NCI-H187 treated with DMSO at 0.1 percent for 48 hours (cell line): ENCODE results near the gene LY6G6D.

Source experiments
- DNase-seq: peaks from one replicate; lab custom pipeline; 2025; lab: John Stamatoyannopoulos, UW

The LY6G6D gene

GRCh38 chr6:31715022-31715958 is at the start of gene LY6G6D:
LY6G6D (plus strand) TSS chr6:31715348; CDS start chr6:31715356, 8 bp downstream.
- no peak for DNase-seq

- DNase-seq, result peak; percentile 84
Observed at GRCh38 chr6:31665501-31666336, 49.4 kb upstream of the LY6G6D start, which contains the start of gene CSNK2B. CSNK2B (plus strand) TSS chr6:31666080; CDS start chr6:31666832, 752 bp downstream.

DNA sequence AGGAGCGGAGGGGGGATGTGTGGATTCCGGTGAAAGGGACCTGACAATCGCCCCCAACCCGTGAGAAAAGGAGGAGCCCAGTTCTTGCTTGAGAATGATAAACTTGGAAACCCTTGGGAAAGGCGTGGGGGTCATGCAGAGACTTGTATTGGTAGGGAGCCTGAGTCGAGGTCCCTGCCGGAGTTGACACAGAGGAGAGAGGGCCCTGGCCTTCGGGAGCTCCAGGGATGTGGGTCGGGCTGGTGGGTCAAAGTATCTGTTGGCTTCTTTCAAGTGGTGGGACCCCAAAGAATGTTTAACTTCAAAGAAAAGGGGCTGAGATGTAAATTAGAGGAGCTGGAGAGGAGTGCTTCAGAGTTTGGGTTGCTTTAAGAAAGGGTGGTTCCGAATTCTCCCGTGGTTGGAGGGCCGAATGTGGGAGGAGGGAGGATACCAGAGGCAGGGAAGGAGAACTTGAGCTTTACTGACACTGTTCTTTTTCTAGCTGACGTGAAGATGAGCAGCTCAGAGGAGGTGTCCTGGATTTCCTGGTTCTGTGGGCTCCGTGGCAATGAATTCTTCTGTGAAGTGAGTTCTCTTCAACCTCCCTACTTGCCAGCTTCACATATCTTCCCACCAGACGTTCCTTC is 48.7 kb upstream of the LY6G6D start:
- DNase-seq, result no peak

DNA sequence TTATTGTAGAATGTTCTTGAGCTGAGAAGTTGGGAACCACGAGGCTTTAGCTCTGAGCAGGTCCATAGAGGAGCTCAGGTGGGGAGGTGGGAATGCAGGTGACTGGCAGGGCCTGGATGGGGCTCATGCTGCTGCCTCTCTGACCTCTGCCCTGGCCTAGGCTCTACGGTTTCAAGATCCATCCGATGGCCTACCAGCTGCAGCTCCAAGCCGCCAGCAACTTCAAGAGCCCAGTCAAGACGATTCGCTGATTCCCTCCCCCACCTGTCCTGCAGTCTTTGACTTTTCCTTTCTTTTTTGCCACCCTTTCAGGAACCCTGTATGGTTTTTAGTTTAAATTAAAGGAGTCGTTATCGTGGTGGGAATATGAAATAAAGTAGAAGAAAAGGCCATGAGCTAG is 45.5 kb upstream of the LY6G6D start, which contains the start of gene LY6G5B:
TSS of gene LY6G5B (plus strand) at position 301 of the 400 bp plus-strand sequence. CDS start 975 bp downstream, outside the sequence.
- DNase-seq, result no peak

DNA sequence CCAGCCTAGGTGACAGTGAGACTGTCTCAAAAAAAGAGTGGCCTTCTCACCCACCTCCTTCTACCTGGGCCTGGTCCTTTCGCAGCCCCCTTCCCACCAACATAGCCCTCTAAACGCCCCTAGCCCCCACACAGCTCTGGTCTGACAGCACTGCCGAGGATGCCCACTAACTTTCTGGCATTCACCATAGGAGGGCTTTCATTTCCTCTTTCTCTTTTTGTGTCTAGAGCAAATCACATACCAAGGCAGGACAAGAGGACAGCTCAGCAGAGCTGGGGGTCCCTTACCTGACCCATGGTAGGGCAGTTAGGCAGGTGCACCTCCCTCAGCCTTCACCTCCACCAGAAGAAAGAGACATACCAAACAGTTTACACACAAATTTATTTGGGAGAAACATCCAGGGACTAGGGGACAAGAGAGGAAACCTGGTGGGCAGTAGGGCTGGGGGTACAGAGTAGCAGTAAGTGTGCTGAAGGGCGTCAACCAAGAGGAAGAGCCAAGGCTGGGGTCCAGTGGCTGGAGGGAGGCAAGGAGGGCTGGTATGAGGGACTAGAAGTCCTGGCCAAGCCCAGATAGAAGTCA is 38.7 kb upstream of the LY6G6D start:
- no peak for DNase-seq

DNA sequence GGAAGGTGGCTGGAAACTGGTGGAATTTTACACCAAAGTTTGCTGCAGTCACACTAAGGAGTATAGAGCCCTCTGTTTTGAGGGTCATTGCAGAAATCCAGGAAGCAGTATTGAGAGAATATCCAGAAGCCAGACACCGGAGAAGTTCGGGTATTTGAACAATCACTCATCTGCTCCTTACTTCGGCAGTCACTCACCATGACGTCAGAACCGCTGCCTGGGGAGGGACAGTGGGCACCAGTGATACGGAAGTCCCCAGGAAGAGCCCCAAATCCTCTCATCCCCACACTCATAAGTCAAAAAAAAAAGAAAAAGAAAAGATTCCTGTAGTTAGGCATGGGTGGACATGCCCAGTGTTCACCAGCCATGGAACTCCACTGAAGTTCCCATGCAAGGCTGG is 38.2 kb upstream of the LY6G6D start:
- DNase-seq, result no peak

DNA sequence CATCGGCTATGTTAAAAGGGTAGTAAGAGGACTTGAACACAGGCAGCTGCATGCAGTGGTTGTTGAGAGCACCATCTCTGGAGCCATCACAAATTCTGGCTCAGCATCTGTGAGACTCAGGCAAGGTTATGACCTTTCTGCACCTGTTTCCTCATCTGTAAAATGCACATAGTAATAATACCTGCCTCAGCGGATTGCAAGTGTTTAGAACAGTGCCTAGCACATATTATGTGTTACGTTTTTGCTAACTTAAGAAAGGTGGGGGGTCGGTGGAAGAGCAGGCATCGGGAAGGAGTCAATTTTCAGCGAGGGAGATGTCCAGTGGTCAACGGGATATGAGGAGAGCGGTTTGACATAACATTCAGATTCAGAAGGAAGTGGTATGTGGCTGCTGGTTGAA is 37.2 kb upstream of the LY6G6D start:
- no peak for DNase-seq

- peak; percentile 34 for DNase-seq
Observed at GRCh38 chr6:31680226-31681134, 34.7 kb upstream of the LY6G6D start, which contains the start of gene LY6G5C. LY6G5C (minus strand) TSS chr6:31681067; CDS start chr6:31680373, 694 bp downstream.

- DNase-seq, result no peak
Observed at GRCh38 chr6:31681135-31681671, 33.9 kb upstream of the LY6G6D start.

GRCh38 chr6:31683591-31683990 is 31.6 kb upstream of the LY6G6D start:
- DNase-seq, result no peak

DNA sequence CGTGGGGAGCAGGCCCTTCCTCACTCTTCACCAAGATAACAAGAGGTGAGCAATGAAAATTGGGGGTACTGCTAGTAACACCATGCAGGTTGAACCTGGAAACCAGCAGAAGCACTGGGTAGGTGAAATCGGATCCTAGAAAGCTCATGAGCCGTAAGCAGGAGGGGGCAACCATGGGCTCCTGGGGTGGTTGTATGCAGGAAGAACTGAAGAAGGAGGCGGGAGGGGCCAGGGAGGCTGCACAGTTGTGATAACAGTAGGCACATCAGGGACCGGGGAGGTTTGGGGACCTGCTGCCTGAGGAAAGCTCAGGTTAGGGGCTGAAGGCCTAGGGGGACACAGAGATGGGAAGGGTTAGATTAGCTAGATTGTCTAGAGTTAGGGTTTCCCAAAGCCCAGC is 28.7 kb upstream of the LY6G6D start:
- DNase-seq, result no peak

DNA sequence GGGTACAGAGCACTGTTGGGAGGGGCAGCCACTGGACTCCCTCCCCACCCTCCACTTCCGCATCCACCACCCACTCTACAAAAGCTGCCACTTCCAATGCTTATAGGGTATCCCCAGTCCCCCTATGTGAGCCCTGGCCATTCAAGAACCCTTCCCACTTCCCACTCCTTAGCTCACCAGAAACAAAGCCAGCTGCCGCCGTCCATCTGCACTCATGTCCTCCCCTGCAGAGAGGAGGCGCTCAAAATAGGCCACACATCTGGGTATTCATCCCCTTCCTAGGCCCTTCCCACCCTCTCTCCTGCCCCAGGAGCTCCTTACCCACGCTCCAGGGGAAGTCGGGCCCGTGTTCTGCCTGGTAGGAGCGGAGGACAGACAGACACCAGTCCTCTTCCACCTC is 27.8 kb upstream of the LY6G6D start:
- no peak for DNase-seq

- DNase-seq, result no peak
Observed at GRCh38 chr6:31687860-31688693, 27.1 kb upstream of the LY6G6D start.

DNA sequence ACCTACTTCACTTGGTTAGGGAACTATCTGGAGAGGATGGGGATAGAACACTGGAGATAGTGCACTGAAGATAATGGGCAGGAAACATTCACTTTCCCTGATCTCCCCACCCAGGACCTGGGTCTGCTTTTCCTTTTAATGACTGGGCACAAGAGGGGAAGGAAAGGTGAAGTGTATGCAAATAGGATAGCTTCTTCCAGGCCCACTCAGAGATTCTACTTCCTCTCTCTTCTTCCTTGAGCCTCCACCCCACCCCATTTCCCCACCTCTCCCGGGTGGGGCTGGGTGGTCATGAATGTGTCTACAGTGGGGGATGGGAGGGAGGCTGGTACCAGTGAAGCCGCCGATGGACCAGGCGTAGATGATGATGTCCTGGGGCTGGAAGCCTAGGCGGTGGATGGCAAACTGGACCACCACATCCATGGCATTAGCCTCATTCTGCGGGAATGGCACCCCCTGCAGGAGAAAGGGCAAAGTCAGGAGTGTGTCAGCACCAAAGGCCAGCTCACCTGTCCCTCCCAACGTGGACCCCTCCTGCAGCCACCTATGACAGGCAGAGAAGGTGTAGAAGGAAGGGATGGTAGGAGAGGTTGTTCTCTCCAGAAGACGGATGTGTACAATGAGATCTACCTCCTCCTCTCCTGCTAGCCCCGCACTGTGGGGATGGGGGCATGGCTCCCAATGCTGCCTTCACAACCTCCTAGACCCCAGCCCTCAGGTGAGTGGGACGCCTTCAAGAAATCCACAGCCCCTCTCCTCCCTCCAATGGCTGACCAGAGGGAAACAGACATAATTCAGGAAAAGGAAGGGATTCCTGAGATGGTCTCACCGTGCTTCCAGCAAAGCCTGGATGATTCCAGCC is 25.7 kb upstream of the LY6G6D start:
- DNase-seq, result no peak

DNA sequence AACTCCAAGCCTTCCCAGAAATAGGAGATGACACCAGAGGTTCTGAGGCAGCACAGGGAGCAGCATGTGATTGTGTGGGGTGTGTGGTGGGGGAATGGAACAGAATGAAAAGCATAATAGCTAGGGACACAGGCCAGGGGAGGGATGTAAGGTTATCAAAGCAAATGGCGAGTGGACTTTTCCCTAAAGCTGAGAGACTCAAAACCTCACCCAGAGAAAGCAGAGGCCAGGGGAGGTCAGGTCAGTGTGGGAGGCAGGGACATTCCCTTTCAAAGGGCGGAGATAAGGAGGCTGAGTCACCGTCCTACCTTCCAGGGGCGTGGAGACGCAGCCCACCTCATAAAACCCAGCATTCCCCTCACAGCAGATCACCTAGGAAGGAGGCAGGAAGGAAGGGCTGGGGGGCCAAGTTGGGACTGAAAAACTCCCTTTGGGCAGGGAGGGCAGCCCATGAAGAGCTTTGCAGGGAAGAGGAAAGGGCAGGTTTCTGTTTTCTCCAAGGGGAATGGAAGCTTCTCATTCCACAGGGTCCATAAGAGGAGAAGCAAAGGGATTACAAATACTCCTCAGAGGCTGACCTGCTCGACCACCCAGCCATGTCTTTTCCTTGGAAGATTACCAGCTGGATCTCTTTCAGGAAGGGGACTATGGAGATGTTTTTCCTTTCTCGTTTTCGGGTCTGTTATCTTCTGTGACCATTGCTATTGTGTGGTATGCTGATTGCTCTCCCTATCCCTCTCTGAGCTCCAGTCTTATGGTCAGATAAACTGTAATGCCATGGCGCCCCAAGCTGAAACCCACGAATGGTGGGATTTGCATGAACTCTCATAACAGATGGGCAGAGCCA is 24.7 kb upstream of the LY6G6D start:
- DNase-seq, result no peak

- no peak for DNase-seq
Observed at GRCh38 chr6:31691078-31691463, 24.1 kb upstream of the LY6G6D start.

DNA sequence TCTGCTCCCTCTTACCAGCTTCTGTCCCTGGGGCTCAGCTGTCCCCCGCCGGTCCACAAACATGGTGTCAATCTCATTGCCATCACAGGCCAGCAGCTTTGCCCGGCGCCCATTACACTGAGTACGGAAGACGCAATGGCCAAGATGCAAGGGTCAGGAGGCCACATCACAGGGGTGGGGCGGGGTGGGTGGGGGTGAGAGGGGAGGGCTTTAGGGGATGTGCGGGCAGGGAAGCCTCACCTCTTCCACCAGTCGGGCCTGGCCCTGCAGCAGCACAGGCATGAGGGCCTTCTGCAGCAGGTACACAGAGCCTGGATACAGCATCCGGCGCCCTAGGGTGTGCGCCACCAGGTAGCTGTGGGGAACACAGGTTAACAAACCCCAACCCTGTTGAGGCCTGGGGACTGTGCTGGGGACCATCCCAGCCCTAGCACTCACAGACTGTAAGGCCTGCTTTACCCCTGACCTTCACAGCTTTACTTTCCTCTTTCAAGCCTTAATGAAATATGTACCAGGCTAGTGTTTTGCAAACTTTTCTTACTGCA is 23.5 kb upstream of the LY6G6D start:
- DNase-seq, result no peak
